GM11168 (cell line): ENCODE results near the gene VCL.
"Not testable (repeated sequence)": the region's sequence is repeated elsewhere in the genome, so short reads cannot be mapped to it uniquely, and the experiment has no call there.

Experiments used
- in situ Hi-C: fragments of 300-500 bp; cut with MboI; formaldehyde crosslinking; loops from one replicate; pipeline ENCODE4 v1.12.0; 2022; ENCODE audit warnings: low sequenced_read_pairs; ENCODE audit not compliant: unreplicated experiment

VCL gene

DNA sequence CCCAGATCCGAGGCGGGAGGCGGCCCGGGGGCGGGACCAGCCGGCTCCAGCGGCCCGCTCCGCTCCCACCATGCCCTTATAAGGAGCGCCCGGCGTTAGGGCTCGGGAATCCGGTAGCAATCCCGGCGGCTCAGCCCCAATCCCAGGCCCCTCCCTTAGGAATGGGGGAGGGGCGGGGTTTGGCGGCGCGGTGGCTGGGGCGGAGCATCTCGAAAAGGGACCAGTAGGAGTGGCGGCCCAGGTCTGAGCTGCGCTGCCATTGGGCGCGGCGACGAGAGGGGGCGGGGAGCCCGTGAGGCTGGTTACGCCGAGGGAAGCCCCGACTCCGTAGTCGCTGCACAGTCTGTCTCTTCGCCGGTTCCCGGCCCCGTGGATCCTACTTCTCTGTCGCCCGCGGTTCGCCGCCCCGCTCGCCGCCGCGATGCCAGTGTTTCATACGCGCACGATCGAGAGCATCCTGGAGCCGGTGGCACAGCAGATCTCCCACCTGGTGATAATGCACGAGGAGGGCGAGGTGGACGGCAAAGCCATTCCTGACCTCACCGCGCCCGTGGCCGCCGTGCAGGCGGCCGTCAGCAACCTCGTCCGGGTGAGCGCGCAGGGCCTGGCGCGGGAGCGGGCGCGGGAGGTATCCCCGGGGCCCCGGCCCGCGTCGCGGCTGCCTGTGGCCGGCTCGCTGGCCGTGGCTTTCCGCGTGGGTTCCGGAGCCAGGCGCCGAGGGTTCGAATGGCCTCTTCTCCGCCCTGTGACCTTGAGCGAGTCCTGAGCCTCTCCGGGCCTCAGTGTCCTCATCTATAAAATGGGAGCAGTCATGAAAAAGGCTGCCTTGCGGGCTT is at the start of gene VCL:
Gene VCL, plus strand, starts transcription at position 330 of the 836 bp plus-strand sequence. Its CDS starts 92 bp downstream, at position 422.
- in situ Hi-C loops: no loop called here

DNA sequence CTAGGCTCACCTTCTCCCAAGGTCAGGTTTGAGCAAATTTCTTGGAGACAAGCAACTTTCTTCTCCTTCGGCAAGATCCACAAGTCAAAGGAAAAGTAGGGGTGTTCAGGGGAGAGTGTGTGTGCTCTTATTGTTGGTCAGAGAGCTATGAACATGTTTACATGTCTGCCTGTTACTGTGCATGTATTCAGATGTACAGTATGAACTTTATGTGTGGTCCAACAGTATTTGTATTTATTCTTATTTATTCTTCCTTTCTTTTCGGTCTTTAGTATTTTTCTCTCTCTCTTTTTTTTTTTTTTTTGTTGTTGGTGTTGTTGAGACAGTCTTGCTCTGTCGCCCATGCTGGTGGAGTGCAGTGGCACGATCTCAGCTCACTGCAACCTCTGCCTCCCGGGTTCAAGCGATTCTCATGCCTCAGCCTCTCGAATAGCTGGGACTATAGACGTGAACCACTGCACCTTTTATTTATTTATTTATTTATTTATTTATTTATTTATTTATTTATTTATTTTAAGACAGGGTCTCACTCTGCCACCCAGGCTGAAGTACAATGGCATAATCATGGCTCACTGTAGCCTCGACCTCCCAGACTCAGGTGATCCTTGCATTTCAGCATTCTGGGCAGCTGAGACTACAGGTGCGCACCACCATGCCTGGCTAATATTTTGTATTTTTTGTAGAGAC is 48.8 kb upstream of the VCL start:
- in situ Hi-C loops: loop anchor here (10.0 kb wide), 1 partner anchor 104 kb away; no protein-coding TSS in a partner anchor

DNA sequence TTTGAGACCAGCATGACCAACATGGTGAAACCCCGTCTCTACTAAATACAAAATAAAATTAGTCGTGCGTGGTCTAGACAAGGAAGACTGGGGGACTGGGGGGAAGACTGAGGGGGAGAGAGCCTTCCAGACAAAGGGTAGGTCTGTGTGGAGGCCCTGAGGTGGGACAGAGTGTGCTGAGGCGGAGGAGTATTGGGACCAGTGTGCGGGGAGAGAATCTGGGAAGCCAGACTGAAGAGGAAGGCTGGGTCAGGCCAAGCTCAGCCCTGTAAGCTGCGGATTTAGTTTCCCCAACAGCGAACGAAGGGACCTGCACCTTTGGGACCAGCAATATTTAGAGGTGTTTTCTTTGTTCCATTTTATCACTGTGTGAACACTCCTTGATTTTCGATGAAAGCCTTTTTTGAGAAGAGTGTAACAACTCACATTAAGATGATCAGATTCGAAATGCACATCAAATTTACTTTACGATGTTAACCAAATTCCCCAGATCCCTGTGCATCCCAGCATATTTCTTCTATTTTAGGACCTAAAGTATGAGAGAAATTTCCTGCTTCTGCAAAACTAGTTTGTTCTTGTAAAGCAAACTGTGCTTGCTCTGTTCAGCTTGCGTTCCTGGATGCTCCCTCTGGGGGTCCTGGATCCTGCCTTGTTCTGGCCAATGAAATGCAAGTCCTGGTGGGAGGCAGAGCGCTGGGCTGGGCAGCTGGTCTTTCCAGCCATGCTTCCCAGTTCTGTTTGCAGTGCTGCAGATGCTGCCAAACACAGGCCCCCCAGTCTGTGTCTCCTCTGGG is 47.6 kb upstream of the VCL start:
- in situ Hi-C loops: no loop called here

DNA sequence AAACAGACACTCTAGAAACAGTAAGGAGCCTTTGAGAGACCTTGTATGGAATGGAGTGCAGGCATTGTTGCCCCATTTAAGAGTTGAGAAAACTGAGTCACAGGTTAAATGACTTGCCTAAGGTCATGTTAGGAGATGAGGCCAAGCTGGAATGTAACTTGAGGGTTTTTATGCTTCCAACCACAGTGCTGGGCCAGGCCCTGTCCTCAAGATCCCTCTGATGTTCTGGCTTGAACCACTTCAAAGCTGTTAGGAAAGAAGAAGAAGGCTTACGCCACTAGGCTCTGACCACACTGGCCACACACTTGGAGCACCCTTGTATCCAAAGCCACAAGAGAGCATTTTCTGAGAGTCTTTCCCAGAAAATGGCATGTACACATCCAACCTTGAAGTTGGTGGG is 44.3 kb upstream of the VCL start:
- in situ Hi-C loops: no loop called here

DNA sequence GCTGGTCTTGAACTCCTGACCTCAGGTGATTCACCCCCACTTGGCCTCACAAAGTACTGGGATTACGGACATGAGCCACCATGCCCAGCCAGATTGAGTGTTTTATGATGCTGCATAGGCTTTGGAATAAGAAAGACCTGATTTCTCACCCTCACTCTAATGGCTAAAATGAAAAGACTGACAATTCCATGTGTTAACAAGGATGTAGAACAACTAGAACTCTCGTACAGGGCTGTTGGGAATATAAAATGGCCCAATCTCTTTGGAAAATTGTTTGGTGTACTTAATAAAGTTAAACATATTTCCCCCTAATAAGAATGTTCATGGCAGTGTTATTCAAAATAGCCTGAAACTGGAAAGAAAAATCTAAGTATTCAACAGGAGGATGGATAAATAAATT is 43.2 kb upstream of the VCL start:
- in situ Hi-C loops: no loop called here

DNA sequence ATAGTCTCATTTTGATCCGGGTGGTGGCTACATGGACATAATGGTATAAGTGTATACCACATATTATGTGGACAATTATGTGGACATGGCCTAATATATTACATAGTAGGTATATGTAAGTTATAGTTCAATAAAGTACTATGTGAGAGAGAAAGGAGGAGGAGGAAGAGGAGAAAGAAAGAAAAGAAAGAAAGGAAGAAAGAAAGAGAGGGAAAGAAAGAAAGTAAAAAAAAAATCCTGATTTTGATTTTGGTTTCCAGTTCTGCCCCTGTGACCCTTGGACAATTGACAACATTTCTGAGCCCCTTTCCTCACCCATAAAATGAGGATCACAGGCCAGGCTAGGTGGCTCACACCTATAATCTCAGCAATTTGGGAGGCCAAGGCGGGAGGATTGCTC is 42.2 kb upstream of the VCL start:
- in situ Hi-C loops: no loop called here

DNA sequence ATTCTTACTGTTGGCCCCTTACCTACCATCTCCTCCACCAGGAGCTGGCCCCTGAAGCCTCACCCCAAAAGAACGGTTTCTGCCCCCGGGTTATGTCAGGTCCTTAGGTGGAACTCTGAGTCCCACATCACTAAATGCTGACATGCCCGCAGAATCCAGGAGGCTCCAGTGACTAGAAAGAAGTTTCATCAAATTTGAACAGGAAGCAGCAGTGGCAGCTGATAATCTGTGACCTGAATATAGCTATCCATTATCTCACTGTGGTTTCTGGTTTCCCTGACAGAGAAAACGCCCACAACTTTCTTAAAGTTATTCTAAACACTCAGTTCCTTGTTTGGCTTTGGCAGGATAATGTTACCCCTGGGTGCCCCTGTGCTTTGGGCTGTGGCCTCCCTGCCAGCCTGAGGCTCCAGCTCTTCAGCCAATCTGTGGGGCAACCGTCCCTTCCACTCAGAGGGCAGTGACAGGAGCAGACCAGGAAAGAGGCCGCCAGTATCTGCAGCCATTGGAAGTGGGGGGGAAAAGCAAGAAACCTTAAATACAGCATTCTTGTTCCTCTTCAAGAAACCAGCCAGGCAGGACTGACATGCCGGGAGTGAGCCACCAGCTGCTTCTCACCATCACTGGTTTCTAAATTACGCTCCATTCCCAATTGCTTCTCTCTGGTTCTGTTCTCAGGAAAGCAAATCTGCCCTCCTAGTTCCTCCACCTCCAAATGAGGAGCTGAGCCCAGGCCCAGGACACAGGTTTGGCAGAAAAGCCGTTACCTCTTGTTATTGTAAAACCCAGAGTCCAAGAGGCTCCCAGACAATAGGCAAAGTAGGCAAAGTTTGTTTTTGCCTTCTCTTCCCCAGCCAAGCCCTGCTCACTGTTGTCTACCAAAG is 41.2 kb upstream of the VCL start:
- in situ Hi-C loops: no loop called here

DNA sequence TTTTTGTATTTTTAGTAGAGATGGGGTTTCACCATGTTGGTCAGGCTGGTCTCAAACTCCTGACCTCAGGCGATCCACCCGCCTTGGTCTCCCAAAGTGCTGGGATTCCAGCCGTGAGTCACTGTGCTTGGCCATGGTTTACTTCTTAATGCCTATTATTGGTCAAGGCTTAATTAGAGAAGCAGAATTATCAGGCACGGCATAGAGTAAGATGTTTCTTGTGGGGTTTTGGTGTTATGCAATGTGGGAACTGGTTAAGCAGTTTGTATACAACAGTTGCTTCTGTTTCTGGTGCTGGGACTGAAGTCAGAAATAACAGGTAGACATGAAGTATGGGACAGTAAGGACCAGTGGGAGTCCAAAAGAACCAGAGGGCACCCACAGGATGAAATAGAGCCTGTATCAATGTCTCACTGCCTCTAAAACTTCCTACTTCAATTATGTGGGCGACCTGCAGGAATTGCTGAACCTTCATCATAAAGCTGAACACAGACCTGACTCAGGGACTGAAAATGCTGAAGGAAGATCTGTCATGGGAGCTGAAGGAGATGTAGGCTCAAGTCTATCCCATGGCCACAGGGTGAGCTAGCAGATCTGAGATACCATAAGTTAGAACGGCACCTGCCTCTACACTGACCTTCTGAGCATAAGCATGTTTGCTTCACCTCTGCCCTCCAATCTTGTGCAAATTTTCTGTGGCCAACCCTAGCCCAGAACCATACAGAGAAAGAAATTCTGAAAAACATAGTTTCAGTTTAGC is 38.3 kb upstream of the VCL start:
- in situ Hi-C loops: no loop called here

DNA sequence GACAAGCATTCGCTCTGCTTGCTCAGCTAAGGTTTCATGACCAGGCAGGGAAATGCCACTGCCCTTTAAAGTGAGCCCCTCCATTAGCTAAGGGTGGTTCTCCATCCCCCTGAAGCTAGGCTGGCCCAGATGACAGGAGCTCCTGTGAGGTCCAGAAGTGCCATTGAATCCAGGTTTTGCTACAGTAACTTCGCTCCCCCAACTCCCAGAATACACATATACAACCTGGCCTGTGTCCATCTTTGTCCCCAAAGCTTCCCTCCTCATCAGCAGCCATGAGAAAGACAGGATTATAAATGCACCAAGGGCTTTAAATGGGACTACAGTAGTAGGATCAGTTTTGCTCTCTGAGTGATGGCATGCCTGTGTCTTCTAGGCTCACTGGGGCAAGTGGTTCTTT is 35.5 kb upstream of the VCL start:
- in situ Hi-C loops: no loop called here

DNA sequence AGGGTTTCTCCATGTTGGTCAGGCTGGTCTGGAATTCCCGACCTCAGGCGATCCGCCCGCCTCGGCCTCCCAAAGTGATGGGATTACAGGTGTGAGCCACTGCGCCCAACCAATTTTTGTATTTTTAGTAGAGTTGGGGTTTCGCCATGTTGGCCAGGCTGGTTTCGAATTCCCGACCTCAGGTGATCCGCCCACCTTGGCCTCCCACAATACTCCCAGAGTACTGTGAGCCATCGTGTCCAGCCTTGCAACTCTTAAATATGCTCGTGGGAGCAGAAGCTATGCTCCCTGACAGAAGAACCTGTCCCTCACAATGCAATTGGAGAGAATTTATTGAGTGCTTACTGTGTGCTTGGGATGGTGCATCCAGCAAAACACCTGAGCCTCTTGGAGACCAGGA is 34.4 kb upstream of the VCL start:
- in situ Hi-C loops: not testable (repeated sequence)

DNA sequence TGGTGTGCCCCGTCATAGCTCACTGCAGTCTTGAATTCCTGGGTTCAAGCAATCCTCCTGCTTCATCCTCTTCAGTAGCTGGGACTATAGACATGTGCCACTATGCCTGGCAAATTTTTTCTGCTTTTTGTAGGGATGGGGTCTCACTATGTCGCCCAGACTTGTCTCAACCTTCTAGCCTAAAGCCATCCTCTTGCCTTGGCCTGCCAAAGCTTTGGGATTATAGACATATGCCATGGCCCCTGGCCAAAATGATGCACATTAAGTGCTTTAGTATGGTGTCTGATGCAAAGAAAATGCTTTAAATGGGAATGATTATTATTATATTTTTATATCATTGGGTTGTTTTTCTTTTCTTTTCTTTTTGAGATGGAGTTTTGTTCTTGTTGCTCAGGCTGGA is 33.2 kb upstream of the VCL start:
- in situ Hi-C loops: no loop called here

DNA sequence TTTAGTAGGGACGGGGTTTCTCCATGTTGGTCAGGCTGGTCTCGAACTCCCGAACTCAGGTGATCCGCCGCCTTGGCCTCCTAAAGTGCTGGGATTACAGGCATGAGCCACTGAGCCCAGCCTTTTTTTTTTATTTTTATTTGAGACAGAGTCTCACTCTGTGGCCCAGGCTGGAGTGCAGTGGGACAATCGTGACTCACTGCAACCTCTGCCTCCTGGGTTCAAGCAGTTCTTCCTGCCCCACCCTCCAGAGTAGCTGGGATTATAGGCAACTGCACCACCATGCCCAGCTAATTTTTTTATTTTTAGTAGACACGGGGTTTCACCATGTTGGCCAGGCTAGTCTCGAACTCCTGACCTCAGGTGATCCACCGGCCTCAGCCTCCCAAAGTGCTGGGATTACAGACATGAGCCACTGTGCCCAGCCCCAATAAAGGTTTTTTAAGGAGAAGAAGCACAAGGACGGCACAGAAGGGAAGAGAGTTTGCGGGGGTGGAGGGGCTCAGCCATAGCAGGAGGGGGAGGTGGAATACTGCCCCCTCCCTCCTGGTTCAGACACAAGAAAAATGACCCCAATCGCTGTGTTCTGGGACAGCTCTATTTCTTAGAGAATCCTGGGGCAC is 32.5 kb upstream of the VCL start:
- in situ Hi-C loops: not testable (repeated sequence)

DNA sequence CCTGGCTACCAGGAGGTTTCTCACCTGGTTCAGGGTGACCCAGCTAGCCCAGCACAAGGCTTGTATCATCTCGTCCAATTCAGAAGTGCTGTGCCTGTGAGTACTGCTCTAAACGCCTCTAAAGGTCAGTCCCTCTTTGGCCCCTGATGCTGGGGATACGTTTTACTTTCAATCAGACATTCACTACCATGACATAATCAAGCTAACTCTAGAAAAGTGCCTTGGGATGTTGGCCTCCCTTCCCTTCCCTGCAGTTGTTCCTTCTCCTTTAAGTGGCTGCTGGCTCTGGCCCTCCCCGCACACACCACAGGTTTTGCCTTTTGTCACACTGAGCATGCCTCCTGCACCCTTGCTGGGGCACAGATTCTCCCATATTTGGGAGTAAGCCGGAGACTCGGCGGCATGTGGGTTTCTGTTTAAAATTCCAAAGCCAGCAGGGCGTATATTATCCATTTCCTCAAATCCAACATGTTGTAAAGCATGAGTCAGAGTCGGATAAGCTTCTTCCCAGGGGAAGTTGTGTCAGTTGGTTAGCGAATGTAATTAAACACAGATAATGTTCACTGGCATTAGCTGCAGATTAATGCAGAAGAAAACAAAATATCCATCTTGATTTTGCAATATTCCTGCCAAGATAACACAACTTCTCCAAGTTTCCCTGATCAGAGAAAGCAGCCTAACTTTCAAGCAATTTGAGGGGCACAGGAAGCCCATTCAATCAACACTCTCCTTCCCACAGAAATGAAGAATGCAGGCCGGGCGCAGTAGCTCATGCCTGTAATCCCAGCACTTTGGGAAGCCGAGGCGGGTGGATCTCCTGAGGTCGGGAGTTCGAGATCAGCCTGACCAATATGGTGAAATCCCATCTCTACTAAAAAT is 31.8 kb upstream of the VCL start:
- in situ Hi-C loops: no loop called here

DNA sequence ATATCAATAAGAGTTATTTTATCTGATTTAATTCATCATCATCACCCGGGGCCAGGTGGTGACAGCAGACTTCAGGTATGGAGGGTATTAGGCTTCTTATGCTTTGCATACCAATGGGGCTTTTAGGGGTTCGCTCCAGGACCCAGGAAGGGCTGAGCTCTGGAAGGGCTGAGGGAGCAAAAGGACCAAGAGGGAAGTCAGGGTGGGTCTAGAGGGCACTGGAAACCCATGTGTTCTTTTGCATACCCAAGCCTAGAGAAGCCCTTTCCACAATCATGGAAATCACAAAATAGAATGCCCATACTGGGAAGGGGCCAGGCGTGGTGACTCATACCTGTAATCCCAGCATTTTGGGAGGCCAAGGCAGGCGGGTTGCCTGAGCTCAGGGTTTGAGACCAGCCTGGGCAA is 30.9 kb upstream of the VCL start:
- in situ Hi-C loops: no loop called here

DNA sequence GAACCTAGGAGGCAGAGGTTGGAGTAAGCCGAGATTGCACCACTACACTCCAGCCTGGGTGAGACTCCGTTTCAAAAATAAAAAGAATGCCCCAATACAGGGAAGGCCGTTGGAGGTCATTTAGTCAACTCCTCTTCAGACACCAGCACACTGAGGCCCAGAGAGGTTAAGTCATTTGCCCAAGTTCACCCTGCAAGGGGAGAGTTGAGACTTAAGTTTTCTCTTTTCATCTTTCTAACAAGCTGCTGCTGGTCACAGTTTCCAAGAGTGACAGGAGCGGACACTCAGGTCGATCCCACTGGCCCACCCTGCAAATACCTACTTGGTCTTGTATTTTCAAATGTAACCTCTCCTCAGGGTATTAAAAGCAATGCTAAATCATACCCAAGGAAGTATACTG is 30.4 kb upstream of the VCL start:
- in situ Hi-C loops: no loop called here

DNA sequence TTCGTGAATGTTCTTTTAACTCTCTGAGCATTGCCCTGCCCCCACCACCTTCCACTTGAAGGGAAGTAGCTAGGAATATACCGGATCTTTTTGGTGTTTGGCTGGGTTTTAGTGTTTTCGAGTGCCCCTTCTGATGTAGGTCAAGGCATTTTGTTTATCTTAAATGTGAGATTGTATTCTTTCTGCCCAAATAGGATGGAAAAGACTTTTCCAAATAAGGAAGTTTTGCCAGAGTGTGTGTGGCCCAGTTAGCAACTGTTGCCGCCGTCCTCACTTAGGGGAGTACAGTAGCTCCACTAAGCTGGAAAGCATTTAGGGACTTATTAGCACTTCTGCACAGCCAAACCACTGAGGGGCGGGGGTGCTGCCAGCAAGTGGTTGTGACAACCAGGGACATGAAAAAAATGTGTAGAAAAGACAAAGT is 29.8 kb upstream of the VCL start:
- in situ Hi-C loops: no loop called here

DNA sequence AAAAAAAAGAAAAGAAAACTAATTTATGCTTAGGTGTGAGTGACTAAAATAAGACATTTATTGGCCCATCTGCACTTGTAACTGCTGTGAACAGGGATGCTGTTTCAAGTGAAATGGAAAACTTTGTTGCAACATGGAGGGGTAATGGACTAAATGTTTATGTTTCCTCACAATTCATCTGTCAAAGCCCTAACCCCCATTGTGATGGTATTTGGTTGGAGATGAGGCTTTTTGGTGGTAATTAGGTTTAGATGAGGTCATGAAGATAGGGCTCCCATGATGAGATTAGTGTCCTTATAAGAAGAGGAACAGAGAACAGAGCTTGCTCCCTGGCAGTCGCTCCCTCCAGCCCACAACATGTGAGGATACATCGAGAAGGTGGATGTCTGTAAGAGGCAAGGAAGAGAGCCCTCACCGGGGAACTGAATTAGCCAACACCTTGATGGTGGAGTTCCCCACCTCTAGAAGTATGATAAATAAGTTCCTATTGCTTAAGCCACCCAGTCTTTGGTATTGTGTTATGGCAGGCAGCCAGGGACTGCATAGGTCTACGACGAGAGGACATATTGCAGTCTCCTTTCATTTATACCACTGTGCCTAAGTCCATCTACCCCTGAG is 28.6 kb upstream of the VCL start:
- in situ Hi-C loops: no loop called here
